ENCODE data around the gene BCL2L15. TPM values are rescaled to one million over a fixed set of nuclear protein-coding genes. Genes with fewer than 3 reads are reported as not detected.

The BCL2L15 gene
- total RNA-seq, 4 donors from 2014 or later, result 1.4 to 3.1 TPM; not detected in 2

DNA sequence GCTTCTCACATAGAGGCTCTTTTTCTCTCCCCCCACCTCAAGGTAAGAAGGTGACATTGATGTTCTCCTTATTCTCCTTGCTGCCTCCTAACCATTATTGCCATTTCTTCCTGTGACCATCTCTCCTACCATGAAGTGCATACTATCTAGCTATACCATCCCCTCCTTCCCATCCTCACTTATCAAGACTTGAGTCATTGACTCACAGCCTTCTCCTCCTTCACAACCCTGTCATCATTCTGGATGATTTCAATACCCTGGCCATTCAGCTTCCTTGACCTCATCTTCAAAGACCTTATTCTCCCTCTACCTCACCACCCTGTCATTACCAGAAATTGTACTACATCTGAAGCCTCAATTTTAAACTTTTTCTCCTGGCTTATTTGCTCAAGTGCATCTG lies 30.9 kb upstream of the BCL2L15 start:
- H3K9me3 ChIP-seq, result no peaks in the 10 kb centered on the region
- intact Hi-C loops (cut with DNase I; ENCODE audit: low total_unique reads), result no loop called here
- H3K27ac ChIP-seq, result no peak overlapping the region
- no peaks in the 10 kb centered on the region for H3K27me3 ChIP-seq
- H3K36me3 ChIP-seq, result no peaks in the 10 kb centered on the region
- peaks cover 0 to under 1% of the 10 kb centered on the region in 2 donors for H3K4me1 ChIP-seq
- no peak overlapping the region for H3K4me3 ChIP-seq
- TF ChIP-seq, protein P1, sequence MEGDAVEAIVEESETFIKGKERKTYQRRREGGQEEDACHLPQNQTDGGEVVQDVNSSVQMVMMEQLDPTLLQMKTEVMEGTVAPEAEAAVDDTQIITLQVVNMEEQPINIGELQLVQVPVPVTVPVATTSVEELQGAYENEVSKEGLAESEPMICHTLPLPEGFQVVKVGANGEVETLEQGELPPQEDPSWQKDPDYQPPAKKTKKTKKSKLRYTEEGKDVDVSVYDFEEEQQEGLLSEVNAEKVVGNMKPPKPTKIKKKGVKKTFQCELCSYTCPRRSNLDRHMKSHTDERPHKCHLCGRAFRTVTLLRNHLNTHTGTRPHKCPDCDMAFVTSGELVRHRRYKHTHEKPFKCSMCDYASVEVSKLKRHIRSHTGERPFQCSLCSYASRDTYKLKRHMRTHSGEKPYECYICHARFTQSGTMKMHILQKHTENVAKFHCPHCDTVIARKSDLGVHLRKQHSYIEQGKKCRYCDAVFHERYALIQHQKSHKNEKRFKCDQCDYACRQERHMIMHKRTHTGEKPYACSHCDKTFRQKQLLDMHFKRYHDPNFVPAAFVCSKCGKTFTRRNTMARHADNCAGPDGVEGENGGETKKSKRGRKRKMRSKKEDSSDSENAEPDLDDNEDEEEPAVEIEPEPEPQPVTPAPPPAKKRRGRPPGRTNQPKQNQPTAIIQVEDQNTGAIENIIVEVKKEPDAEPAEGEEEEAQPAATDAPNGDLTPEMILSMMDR (IDR thresholded peaks at IDR 0.05), result no peak
- TF ChIP-seq POLR2A (IDR thresholded peaks at IDR 0.05), result no peak
- no peak for DNase-seq

DNA sequence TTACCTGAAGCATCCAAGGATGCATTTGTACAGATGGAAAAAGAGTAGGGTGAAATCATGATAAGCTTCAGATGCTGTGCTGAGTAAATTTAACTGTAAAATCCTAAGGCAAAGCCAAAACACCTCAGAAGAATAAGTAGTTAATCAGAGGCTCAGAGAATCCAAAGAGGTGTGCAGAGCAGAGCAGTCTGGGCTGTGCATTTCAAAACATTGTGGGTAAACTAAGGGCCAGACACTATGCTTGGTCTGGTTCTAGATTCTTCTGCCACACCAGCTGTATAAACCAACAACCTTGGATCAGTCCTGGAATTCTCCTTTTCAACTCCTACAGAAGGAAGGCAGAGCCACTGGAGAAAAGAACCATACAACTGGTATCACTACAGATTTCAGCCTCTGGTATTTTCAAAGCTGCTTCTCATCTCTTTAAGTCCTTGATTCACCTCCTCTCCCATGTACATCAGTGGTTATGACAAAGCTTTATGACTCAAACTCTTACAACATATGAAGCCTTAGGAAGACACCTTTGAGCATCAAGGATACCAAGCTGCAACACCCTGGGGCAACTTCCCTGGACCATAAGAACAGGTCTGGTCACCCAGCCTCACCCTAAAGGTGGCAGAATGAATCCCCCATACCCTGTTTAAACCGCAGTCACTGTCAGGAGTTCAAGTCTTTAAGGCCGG lies 30.2 kb upstream of the BCL2L15 start:
- intact Hi-C loops (cut with DNase I; ENCODE audit: low total_unique reads), result no loop called here
- Histone ChIP-seq H3K36me3 (no peaks in the 10 kb centered on the region), H3K27ac (no peak overlapping the region), H3K4me1 (peaks cover 0 to 4% of the 10 kb centered on the region in 2 donors), H3K27me3 (no peaks in the 10 kb centered on the region), H3K9me3 (no peaks in the 10 kb centered on the region), H3K4me3 (no peak overlapping the region)
- TF ChIP-seq POLR2A (IDR thresholded peaks at IDR 0.05), result no peak
- TF ChIP-seq, protein P1 (IDR thresholded peaks at IDR 0.05), result no peak
- DNase-seq, result no peak

DNA sequence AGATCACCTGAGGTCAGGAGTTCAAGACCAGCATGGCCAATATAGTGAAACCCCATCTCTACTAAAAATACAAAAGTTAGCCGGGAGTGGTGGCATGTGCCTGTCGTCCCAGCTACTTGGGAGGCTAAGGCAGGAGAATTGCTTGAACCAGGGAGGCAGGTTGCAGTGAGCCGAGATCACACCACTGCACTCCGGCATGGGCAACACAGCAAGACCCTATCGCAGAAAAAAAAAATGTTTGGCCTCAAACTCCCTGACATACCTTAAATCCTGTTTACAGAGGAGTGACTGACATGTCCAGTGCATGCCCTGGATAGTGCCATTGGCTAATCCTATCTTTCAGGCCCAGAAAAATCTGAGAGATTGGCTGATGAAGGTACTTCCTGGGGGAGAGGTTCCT lies 29.6 kb upstream of the BCL2L15 start:
- Histone ChIP-seq H3K4me3 (no peak overlapping the region), H3K4me1 (peaks cover 0 to 4% of the 10 kb centered on the region in 2 donors), H3K27ac (no peak overlapping the region), H3K9me3 (no peaks in the 10 kb centered on the region), H3K36me3 (no peaks in the 10 kb centered on the region), H3K27me3 (no peaks in the 10 kb centered on the region)
- no peak for TF ChIP-seq POLR2A (IDR thresholded peaks at IDR 0.05)
- TF ChIP-seq, protein P1 (IDR thresholded peaks at IDR 0.05), result no peak
- no peak for DNase-seq
- intact Hi-C loops (cut with DNase I; ENCODE audit: low total_unique reads), result no loop called here

DNA sequence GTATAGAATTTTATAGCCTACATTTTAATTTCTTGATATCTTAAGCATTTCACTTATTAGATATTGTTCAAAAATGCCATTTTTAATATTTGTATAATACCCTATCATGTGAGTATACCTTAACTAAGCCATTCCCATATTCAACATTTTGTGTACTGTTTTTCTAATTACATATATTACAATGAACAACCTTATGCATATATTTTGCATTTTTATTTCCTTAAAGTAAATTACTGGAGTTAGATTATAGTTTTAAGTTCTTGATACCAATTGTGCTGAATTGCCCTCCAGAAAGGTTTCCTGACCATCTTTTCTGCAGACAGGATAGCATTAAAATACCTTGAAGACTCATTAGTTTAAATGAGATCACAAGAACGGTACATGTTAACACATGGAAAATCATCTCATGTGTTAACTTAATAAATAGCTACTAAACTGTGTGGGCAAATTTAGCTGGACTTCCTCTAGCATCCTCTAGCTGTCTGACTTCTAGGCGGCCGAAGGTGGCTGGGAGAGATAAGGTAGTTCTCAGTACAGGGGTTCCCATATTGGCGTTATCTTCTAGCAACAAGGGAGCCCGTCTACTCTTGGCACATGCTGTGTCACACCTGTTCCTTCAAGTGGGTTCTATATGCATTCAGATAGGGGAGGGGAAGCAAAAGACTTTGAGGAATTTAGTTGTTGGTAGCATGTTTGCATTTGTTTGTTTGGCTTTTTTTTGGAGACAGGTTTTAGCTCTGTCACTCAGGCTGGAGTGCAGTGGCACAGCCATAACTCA lies 26.7 kb upstream of the BCL2L15 start:
- TF ChIP-seq, protein P1 (IDR thresholded peaks at IDR 0.05), result no peak
- no peak for TF ChIP-seq POLR2A (IDR thresholded peaks at IDR 0.05)
- intact Hi-C loops (cut with DNase I; ENCODE audit: low total_unique reads), result no loop called here
- H3K4me1 ChIP-seq, result peaks cover 0 to 4% of the 10 kb centered on the region in 2 donors
- H3K4me3 ChIP-seq, result no peak overlapping the region
- H3K27me3 ChIP-seq, result no peaks in the 10 kb centered on the region
- no peaks in the 10 kb centered on the region for H3K36me3 ChIP-seq
- no peaks in the 10 kb centered on the region for H3K9me3 ChIP-seq
- no peak for DNase-seq
- no peak overlapping the region for H3K27ac ChIP-seq

DNA sequence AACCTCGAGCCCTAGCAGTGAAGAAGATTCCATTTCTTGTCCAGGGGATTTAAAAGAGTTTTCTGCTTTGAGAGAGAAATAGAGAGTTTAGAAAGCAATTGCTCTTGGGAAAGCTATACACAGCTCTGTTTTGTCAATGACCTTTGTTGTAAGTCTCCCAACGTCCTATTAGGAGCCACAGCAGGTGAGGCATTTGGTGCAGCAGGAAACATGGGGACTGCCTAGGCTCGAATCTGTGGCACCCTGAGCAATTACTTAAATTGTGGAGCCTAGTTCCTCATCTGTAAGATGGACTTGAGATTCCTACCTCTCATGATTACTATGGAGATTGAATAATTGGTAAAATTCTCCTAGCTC lies 25.9 kb upstream of the BCL2L15 start:
- peaks cover 0 to 4% of the 10 kb centered on the region in 2 donors for H3K4me1 ChIP-seq
- H3K36me3 ChIP-seq, result no peaks in the 10 kb centered on the region
- TF ChIP-seq, protein P1 (IDR thresholded peaks at IDR 0.05), result no peak
- TF ChIP-seq POLR2A (IDR thresholded peaks at IDR 0.05), result no peak
- no peak overlapping the region for H3K4me3 ChIP-seq
- DNase-seq, result no peak
- H3K27me3 ChIP-seq, result no peaks in the 10 kb centered on the region
- peak overlapping the region; percentile 39 to 53 for H3K27ac ChIP-seq
- H3K9me3 ChIP-seq, result no peaks in the 10 kb centered on the region
- intact Hi-C loops (cut with DNase I; ENCODE audit: low total_unique reads), result no loop called here

Data from uterus (tissue), 4 donors.